Loucy (cell line): Measurements from ENCODE around the gene CD79B.

Experiments used
- H2AFZ ChIP-seq: fragments of 200-600 bp; sonication (generic); 2 replicates; pipeline ENCODE4 v1.6.0; 2016; ENCODE audit warnings: antibody characterized with exemption, mild to moderate bottlenecking, low read length, moderate library complexity
- H3F3A ChIP-seq: fragments of 200-600 bp; 2 replicates; pipeline ENCODE4 v1.6.0; 2016; ENCODE audit warnings: antibody characterized with exemption, low read depth, mild to moderate bottlenecking
- H3K27me3 ChIP-seq: fragments of 200-600 bp; sonication (generic); 2 replicates; pipeline ENCODE4 v1.6.1; 2014; ENCODE audit warnings: low read length, mild to moderate bottlenecking; ENCODE audit not compliant: insufficient read depth, poor library complexity, severe bottlenecking
- H3K36me3 ChIP-seq: fragments of 200-600 bp; sonication (generic); 2 replicates; pipeline ENCODE4 v1.6.1; 2016; ENCODE audit warnings: low read length; ENCODE audit not compliant: insufficient read depth
- H3K4me1 ChIP-seq: fragments of 200-600 bp; sonication (generic); 2 replicates; pipeline ENCODE4 v1.5.1; 2014; ENCODE audit warnings: low read length, mild to moderate bottlenecking; ENCODE audit not compliant: insufficient read depth, poor library complexity, severe bottlenecking
- H3K4me2 ChIP-seq: fragments of 200-600 bp; sonication (generic); 2 replicates; pipeline ENCODE4 v1.6.0; 2014; ENCODE audit warnings: antibody characterized with exemption, low read length, low read depth, mild to moderate bottlenecking; ENCODE audit not compliant: poor library complexity, severe bottlenecking
- H3K4me3 ChIP-seq: fragments of 200-600 bp; sonication (generic); 2 replicates; pipeline ENCODE4 v1.5.1; 2014; ENCODE audit warnings: low read length, mild to moderate bottlenecking, mixed read lengths; ENCODE audit not compliant: poor library complexity, severe bottlenecking
- H3K79me2 ChIP-seq: fragments of 200-600 bp; sonication (generic); 2 replicates; pipeline ENCODE4 v1.6.1; 2014; ENCODE audit warnings: low read length; ENCODE audit not compliant: insufficient read depth
- H3K9ac ChIP-seq: fragments of 200-600 bp; sonication (generic); 2 replicates; pipeline ENCODE4 v1.6.0; 2014; ENCODE audit warnings: mild to moderate bottlenecking, low read depth, low read length, moderate library complexity; ENCODE audit not compliant: poor library complexity, severe bottlenecking
- H3K9me2 ChIP-seq: fragments of 200-600 bp; sonication (generic); replicated peaks from 2 replicates; pipeline ENCODE4 v1.6.1; 2016; ENCODE audit warnings: low read depth, low read length, mixed read lengths
- H3K9me3 ChIP-seq: fragments of 200-600 bp; sonication (generic); 2 replicates; pipeline ENCODE4 v1.6.1; 2014; ENCODE audit warnings: mild to moderate bottlenecking, antibody characterized with exemption, low read length, low read depth; ENCODE audit not compliant: insufficient read depth
- H4K20me1 ChIP-seq: fragments of 200-600 bp; sonication (generic); 2 replicates; pipeline ENCODE4 v1.6.0; 2014; ENCODE audit warnings: antibody characterized with exemption, low read length, mild to moderate bottlenecking; ENCODE audit not compliant: insufficient read depth, poor library complexity, severe bottlenecking
- EZH2phosphoT487 ChIP-seq: fragments of 200-600 bp; IDR thresholded peaks from 2 replicates; pipeline ENCODE4 v1.6.1; 2018; ENCODE audit warnings: antibody characterized with exemption, mild to moderate bottlenecking, moderate library complexity, borderline replicate concordance
- TF ChIP-seq, protein P1 (sequence below): fragments of 200-600 bp; sonication (generic); conservative IDR thresholded peaks from 2 replicates; pipeline ENCODE4 v1.5.1; 2014; ENCODE audit warnings: mild to moderate bottlenecking, antibody characterized with exemption, low read length

Gene CD79B

DNA sequence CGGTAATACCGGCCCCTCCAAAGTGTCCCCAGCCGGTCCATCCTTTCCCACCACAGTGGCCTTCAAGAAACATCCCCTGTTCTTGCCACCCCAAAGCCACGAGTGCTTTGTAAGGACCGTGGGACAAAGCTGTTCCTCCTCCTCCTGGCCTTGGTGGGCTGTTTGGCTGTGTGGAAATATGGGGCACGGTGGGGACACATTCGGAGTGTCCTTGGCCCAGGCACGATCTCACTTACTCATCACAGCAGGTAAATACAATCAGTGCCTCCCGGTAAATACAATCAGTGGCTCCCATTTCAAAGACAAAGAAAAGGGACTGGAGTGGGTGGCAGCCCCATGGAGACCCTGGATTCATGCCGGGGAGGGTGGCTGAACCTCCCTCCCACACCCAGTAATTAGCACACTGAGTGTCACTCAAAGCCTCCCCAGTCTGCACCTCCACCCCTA, 30.2 kb upstream of the CD79B start:
- no peaks in the 10 kb centered on the region for H3F3A ChIP-seq
- no peak overlapping the region for H3K9ac ChIP-seq
- no peaks in the 10 kb centered on the region for H3K9me2 ChIP-seq
- H4K20me1 ChIP-seq, result no peaks in the 10 kb centered on the region
- H3K4me2 ChIP-seq, result no peak overlapping the region
- H3K4me1 ChIP-seq, result peaks cover 8% of the 10 kb centered on the region
- no peaks in the 10 kb centered on the region for H3K79me2 ChIP-seq
- TF ChIP-seq EZH2phosphoT487, result no peak
- TF ChIP-seq, protein P1, sequence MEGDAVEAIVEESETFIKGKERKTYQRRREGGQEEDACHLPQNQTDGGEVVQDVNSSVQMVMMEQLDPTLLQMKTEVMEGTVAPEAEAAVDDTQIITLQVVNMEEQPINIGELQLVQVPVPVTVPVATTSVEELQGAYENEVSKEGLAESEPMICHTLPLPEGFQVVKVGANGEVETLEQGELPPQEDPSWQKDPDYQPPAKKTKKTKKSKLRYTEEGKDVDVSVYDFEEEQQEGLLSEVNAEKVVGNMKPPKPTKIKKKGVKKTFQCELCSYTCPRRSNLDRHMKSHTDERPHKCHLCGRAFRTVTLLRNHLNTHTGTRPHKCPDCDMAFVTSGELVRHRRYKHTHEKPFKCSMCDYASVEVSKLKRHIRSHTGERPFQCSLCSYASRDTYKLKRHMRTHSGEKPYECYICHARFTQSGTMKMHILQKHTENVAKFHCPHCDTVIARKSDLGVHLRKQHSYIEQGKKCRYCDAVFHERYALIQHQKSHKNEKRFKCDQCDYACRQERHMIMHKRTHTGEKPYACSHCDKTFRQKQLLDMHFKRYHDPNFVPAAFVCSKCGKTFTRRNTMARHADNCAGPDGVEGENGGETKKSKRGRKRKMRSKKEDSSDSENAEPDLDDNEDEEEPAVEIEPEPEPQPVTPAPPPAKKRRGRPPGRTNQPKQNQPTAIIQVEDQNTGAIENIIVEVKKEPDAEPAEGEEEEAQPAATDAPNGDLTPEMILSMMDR, result no peak
- H2AFZ ChIP-seq, result no peak overlapping the region
- H3K9me3 ChIP-seq, result no peaks in the 10 kb centered on the region
- H3K27me3 ChIP-seq, result no peaks in the 10 kb centered on the region
- H3K4me3 ChIP-seq, result no peak overlapping the region
- H3K36me3 ChIP-seq, result no peaks in the 10 kb centered on the region

GRCh38 chr17:63961355-63962212, 29.5 kb upstream of the CD79B start:
- H3K9ac ChIP-seq, result no peak overlapping the region
- H3K4me1 ChIP-seq, result peaks cover 6% of the 10 kb centered on the region
- H3F3A ChIP-seq, result no peaks in the 10 kb centered on the region
- H3K9me2 ChIP-seq, result no peaks in the 10 kb centered on the region
- TF ChIP-seq, protein P1, result no peak
- no peak for TF ChIP-seq EZH2phosphoT487
- H2AFZ ChIP-seq, result no peak overlapping the region
- no peak overlapping the region for H3K4me3 ChIP-seq
- no peaks in the 10 kb centered on the region for H3K36me3 ChIP-seq
- H3K27me3 ChIP-seq, result no peaks in the 10 kb centered on the region
- no peaks in the 10 kb centered on the region for H3K9me3 ChIP-seq
- no peaks in the 10 kb centered on the region for H3K79me2 ChIP-seq
- H3K4me2 ChIP-seq, result no peak overlapping the region
- H4K20me1 ChIP-seq, result no peaks in the 10 kb centered on the region

DNA sequence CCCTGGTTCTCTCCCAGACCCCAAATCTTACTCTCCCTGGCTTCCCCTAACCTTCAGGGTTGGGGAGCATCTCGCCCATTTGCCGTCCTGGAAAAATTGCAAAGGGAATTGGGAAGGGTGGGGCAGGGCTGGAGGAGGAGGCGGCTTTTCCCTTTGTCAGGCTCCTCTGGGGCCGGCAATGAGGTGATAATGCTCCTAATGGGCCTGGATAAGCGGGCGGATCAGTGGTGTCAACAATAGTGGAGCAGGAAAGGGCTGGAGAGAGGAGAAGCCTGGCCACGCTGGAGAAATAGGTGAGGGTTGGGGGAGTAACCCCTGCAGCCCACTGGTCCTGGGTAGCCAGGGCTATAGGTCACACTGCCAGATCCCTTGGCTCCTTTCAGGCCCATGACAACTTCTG, 28.3 kb upstream of the CD79B start:
- H3K9ac ChIP-seq, result no peak overlapping the region
- H3K27me3 ChIP-seq, result no peaks in the 10 kb centered on the region
- no peak overlapping the region for H2AFZ ChIP-seq
- H3K9me3 ChIP-seq, result no peaks in the 10 kb centered on the region
- no peaks in the 10 kb centered on the region for H3K36me3 ChIP-seq
- no peak for TF ChIP-seq EZH2phosphoT487
- TF ChIP-seq, protein P1, result no peak
- no peaks in the 10 kb centered on the region for H3K9me2 ChIP-seq
- H3K4me1 ChIP-seq, result peaks cover 14% of the 10 kb centered on the region
- no peaks in the 10 kb centered on the region for H3F3A ChIP-seq
- no peaks in the 10 kb centered on the region for H3K79me2 ChIP-seq
- H4K20me1 ChIP-seq, result no peaks in the 10 kb centered on the region
- H3K4me2 ChIP-seq, result no peak overlapping the region
- H3K4me3 ChIP-seq, result no peak overlapping the region
